Stimulated activated naive B cell treated with anti-CD40 and anti-IgM and Interleukin-4, amounts not matched to agents 10 μg/mL and 1 μg/mL and 100 μg/mL, for 72 hours (primary cell): ENCODE results near the gene NCOA3.

Source experiments
- ATAC-seq, 2 donors: fragments of 150-1000 bp; cut with Tn5 transposase; replicated peaks; 2 replicates each; pipeline ENCODE4 v1.10.0; 2021; ENCODE audit warnings: moderate library complexity in 1 of 2
- DNase-seq: peaks from one replicate; pipeline ENCODE4 v3.0.0; 2021
- H3K27ac Mint-ChIP-seq: one replicate; pipeline ENCODE4 v1.8.0; 2022; ENCODE audit warnings: mild to moderate bottlenecking, mixed read lengths
- H3K27me3 Mint-ChIP-seq, 2 donors: one replicate each; pipeline ENCODE4 v1.8.0; 2022; ENCODE audit warnings: mixed read lengths in 2 of 2
- H3K36me3 Mint-ChIP-seq, 2 donors: one replicate each; pipeline ENCODE4 v1.8.0; 2022; ENCODE audit warnings: mixed read lengths in 2 of 2, mild to moderate bottlenecking in 1 of 2
- H3K4me1 Mint-ChIP-seq, 2 donors: one replicate each; pipeline ENCODE4 v1.8.0; 2022; ENCODE audit warnings: mixed read lengths in 2 of 2, mild to moderate bottlenecking in 1 of 2
- H3K4me3 Mint-ChIP-seq, 2 donors: one replicate each; pipeline ENCODE4 v1.8.0; 2022; ENCODE audit warnings: mild to moderate bottlenecking in 2 of 2, mixed read lengths in 2 of 2, moderate library complexity in 1 of 2
- H3K9me3 Mint-ChIP-seq, 2 donors: one replicate each; pipeline ENCODE4 v1.8.0; 2022; ENCODE audit warnings: mixed read lengths in 2 of 2, mild to moderate bottlenecking in 1 of 2

Gene NCOA3

GRCh38 chr20:47659904-47660601 is 158.4 kb downstream of the NCOA3 start:
- Mint-ChIP-seq H3K27ac (peak overlapping the region; percentile 83), H3K4me1 (peaks cover 27 to 46% of the 10 kb centered on the region in 2 donors), H3K27me3 (no peaks in the 10 kb centered on the region), H3K4me3 (no peak overlapping the region), H3K9me3 (no peaks in the 10 kb centered on the region), H3K36me3 (peaks cover 39 to 55% of the 10 kb centered on the region in 2 donors)
- ATAC-seq (no peak), DNase-seq (no peak)

GRCh38 chr20:47660602-47660905 is 158.9 kb downstream of the NCOA3 start:
- no peaks in the 10 kb centered on the region for H3K9me3 Mint-ChIP-seq
- ATAC-seq = no peak
- peaks cover 27 to 46% of the 10 kb centered on the region in 2 donors for H3K4me1 Mint-ChIP-seq
- no peaks in the 10 kb centered on the region for H3K27me3 Mint-ChIP-seq
- H3K27ac Mint-ChIP-seq = peak overlapping the region; percentile 93
- H3K36me3 Mint-ChIP-seq = peaks cover 38 to 51% of the 10 kb centered on the region in 2 donors
- DNase-seq = no peak
- H3K4me3 Mint-ChIP-seq = no peak overlapping the region

- Mint-ChIP-seq H3K4me1 (peaks cover 27 to 46% of the 10 kb centered on the region in 2 donors), H3K27me3 (no peaks in the 10 kb centered on the region), H3K27ac (peak overlapping the region; percentile 93), H3K9me3 (no peaks in the 10 kb centered on the region), H3K36me3 (peaks cover 37 to 51% of the 10 kb centered on the region in 2 donors), H3K4me3 (peak overlapping the region in 1 of 2 donors; percentile 21)
- no peak for DNase-seq
- no peak for ATAC-seq
Observed at GRCh38 chr20:47660983-47661700, 159.5 kb downstream of the NCOA3 start.

GRCh38 chr20:47661714-47662113 is 160.0 kb downstream of the NCOA3 start:
- H3K4me1 Mint-ChIP-seq = peaks cover 32 to 46% of the 10 kb centered on the region in 2 donors
- H3K36me3 Mint-ChIP-seq = peaks cover 41 to 54% of the 10 kb centered on the region in 2 donors

GRCh38 chr20:47662483-47663353 is 161.0 kb downstream of the NCOA3 start:
- no peak for ATAC-seq
- H3K9me3 Mint-ChIP-seq = no peaks in the 10 kb centered on the region
- no peaks in the 10 kb centered on the region for H3K27me3 Mint-ChIP-seq
- no peak overlapping the region for H3K4me3 Mint-ChIP-seq
- peaks cover 34 to 47% of the 10 kb centered on the region in 2 donors for H3K4me1 Mint-ChIP-seq
- peak overlapping the region; percentile 73 for H3K27ac Mint-ChIP-seq
- peaks cover 41 to 56% of the 10 kb centered on the region in 2 donors for H3K36me3 Mint-ChIP-seq
- DNase-seq = no peak

More at GRCh38 chr20:47661714-47662113, 160.0 kb downstream of the NCOA3 start:
- H3K9me3 Mint-ChIP-seq = no peaks in the 10 kb centered on the region
- ATAC-seq = no peak
- DNase-seq = no peak
- H3K4me3 Mint-ChIP-seq = no peak overlapping the region
- H3K27me3 Mint-ChIP-seq = no peaks in the 10 kb centered on the region
- H3K27ac Mint-ChIP-seq = peak overlapping the region; percentile 88

GRCh38 chr20:47663354-47664067 is 161.8 kb downstream of the NCOA3 start:
- H3K4me1 Mint-ChIP-seq = peaks cover 36 to 53% of the 10 kb centered on the region in 2 donors
- no peaks in the 10 kb centered on the region for H3K27me3 Mint-ChIP-seq
- H3K36me3 Mint-ChIP-seq = peaks cover 38 to 52% of the 10 kb centered on the region in 2 donors
- H3K9me3 Mint-ChIP-seq = no peaks in the 10 kb centered on the region
- ATAC-seq (peak; percentile 67 to 70), DNase-seq (peak; percentile 64)
- H3K4me3 Mint-ChIP-seq = peak overlapping the region; percentile 2 to 32
- peak overlapping the region; percentile 83 for H3K27ac Mint-ChIP-seq

GRCh38 chr20:47664068-47664437 is 162.4 kb downstream of the NCOA3 start:
- H3K36me3 Mint-ChIP-seq = peaks cover 36 to 56% of the 10 kb centered on the region in 2 donors
- peak; percentile 4 to 7 for ATAC-seq
- peaks cover 38 to 53% of the 10 kb centered on the region in 2 donors for H3K4me1 Mint-ChIP-seq
- H3K27ac Mint-ChIP-seq = peak overlapping the region; percentile 83
- H3K4me3 Mint-ChIP-seq = peak overlapping the region; percentile 2 to 32
- H3K9me3 Mint-ChIP-seq = no peaks in the 10 kb centered on the region
- no peak for DNase-seq
- no peaks in the 10 kb centered on the region for H3K27me3 Mint-ChIP-seq

GRCh38 chr20:47664744-47665143 is 163.1 kb downstream of the NCOA3 start:
- peaks cover 38 to 48% of the 10 kb centered on the region in 2 donors for H3K4me1 Mint-ChIP-seq
- ATAC-seq = no peak
- H3K27ac Mint-ChIP-seq = peak overlapping the region; percentile 89
- no peaks in the 10 kb centered on the region for H3K27me3 Mint-ChIP-seq
- H3K36me3 Mint-ChIP-seq = peaks cover 31 to 57% of the 10 kb centered on the region in 2 donors
- no peaks in the 10 kb centered on the region for H3K9me3 Mint-ChIP-seq
- no peak for DNase-seq
- H3K4me3 Mint-ChIP-seq = peak overlapping the region in 1 of 2 donors; percentile 48

GRCh38 chr20:47665221-47665991 is 163.7 kb downstream of the NCOA3 start:
- Mint-ChIP-seq H3K4me1 (peaks cover 37 to 42% of the 10 kb centered on the region in 2 donors), H3K27me3 (peaks cover 0 to 3% of the 10 kb centered on the region in 2 donors), H3K36me3 (peaks cover 29 to 50% of the 10 kb centered on the region in 2 donors), H3K27ac (peak overlapping the region; percentile 89), H3K9me3 (no peaks in the 10 kb centered on the region), H3K4me3 (peak overlapping the region in 1 of 2 donors; percentile 11)
- no peak for DNase-seq
- no peak for ATAC-seq

DNA sequence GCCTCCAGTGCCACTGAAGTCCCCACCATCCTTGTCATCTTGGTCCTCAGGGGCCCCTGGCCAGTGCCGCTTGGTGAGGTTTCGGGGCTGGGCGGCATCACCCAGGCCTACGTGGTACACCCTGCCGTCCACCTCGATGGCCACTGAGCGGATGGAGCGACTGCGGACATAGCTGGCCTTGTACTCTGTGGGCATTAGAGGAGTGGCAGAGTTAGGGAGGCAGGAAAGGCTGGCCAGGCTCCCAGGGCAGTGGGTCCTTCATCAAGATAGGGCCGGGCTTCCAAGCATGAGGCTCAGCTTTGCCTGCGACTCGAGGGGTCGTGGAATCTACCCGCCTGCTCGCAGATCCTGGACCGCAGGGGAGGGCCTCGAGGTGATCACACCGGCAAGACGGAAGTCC is 164.6 kb downstream of the NCOA3 start:
- peaks cover 0 to 3% of the 10 kb centered on the region in 2 donors for H3K27me3 Mint-ChIP-seq
- H3K36me3 Mint-ChIP-seq = peaks cover 21 to 41% of the 10 kb centered on the region in 2 donors
- H3K4me1 Mint-ChIP-seq = peaks cover 31 to 34% of the 10 kb centered on the region in 2 donors
- H3K9me3 Mint-ChIP-seq = no peaks in the 10 kb centered on the region
- peak overlapping the region; percentile 83 for H3K27ac Mint-ChIP-seq
- ATAC-seq (no peak), DNase-seq (no peak)
- H3K4me3 Mint-ChIP-seq = peak overlapping the region; percentile 2 to 22

GRCh38 chr20:47667086-47667485 is 165.4 kb downstream of the NCOA3 start:
- H3K4me1 Mint-ChIP-seq = peaks cover 26 to 29% of the 10 kb centered on the region in 2 donors
- H3K9me3 Mint-ChIP-seq = no peaks in the 10 kb centered on the region
- peaks cover 20 to 37% of the 10 kb centered on the region in 2 donors for H3K36me3 Mint-ChIP-seq
- H3K27ac Mint-ChIP-seq = peak overlapping the region; percentile 83
- H3K27me3 Mint-ChIP-seq = peaks cover 0 to 3% of the 10 kb centered on the region in 2 donors
- peak overlapping the region; percentile 22 to 66 for H3K4me3 Mint-ChIP-seq
- DNase-seq (no peak), ATAC-seq (no peak)

GRCh38 chr20:47667531-47668312 is 166.0 kb downstream of the NCOA3 start:
- peak overlapping the region; percentile 47 for H3K27ac Mint-ChIP-seq
- H3K27me3 Mint-ChIP-seq = peaks cover 0 to 3% of the 10 kb centered on the region in 2 donors
- ATAC-seq = no peak
- H3K4me3 Mint-ChIP-seq = peak overlapping the region in 1 of 2 donors; percentile 14
- peaks cover 22 to 29% of the 10 kb centered on the region in 2 donors for H3K4me1 Mint-ChIP-seq
- no peaks in the 10 kb centered on the region for H3K9me3 Mint-ChIP-seq
- no peak for DNase-seq
- H3K36me3 Mint-ChIP-seq = peaks cover 20 to 37% of the 10 kb centered on the region in 2 donors
